Tibial nerve (tissue), 4 donors: Measurements from ENCODE around the gene AURKB. TPM values are rescaled to one million over a fixed set of nuclear protein-coding genes. Genes with fewer than 3 reads are reported as not detected.

Source experiments
- DNase-seq, 2 donors: peaks; one replicate each; pipeline ENCODE4 v3.0.0-alpha.2; 2019; ENCODE audit warnings: low spot score in 2 of 2
- H3K27ac ChIP-seq, 4 donors: fragments of 200-600 bp; sonication (generic) in 3 of 4; one replicate each; pipeline ENCODE4 v1.5.1; 2017 to 2019; ENCODE audit warnings: mild to moderate bottlenecking in 1 of 4
- H3K27me3 ChIP-seq, 2 donors: fragments of 200-600 bp; sonication (generic) in 1 of 2; one replicate each; pipeline versions ENCODE4 v1.5.1 to v1.6.0; 2017 to 2019
- H3K36me3 ChIP-seq, 3 donors: fragments of 200-600 bp; sonication (generic); one replicate each; pipeline ENCODE4 v1.5.1; 2018 to 2019
- H3K4me1 ChIP-seq, 4 donors: fragments of 200-600 bp; sonication (generic) in 3 of 4; one replicate each; pipeline ENCODE4 v1.5.1; 2017 to 2019
- H3K4me3 ChIP-seq, 4 donors: fragments of 200-600 bp; sonication (generic) in 3 of 4; one replicate each; pipeline ENCODE4 v1.5.1; 2017 to 2019; ENCODE audit warnings: mild to moderate bottlenecking in 1 of 4, moderate library complexity in 1 of 4
- H3K9me3 ChIP-seq, 4 donors: fragments of 200-600 bp; sonication (generic) in 3 of 4; one replicate each; pipeline ENCODE4 v1.5.1; 2017 to 2019
- CTCF ChIP-seq, 5 experiments: fragments of 200-600 bp in 3 of 5; fragments of 450-650 bp in 2 of 5; sonication (generic) in 3 of 5; IDR thresholded peaks; one replicate each; pipeline ENCODE4 v1.5.1; 2016 to 2019; ENCODE audit warnings: antibody characterized with exemption in 5 of 5, mild to moderate bottlenecking in 3 of 5, moderate library complexity in 2 of 5
- EP300 ChIP-seq, 2 donors: sonication (generic); formaldehyde crosslinking; IDR thresholded peaks; one replicate each; pipeline ENCODE4 v1.6.1; 2017; ENCODE audit warnings: antibody characterized with exemption in 2 of 2, mild to moderate bottlenecking in 1 of 2
- POLR2A ChIP-seq, 2 donors: fragments of 450-650 bp; IDR thresholded peaks; one replicate each; pipeline ENCODE4 v1.6.1; 2017; ENCODE audit warnings: antibody characterized with exemption in 2 of 2, mild to moderate bottlenecking in 2 of 2, moderate library complexity in 2 of 2
- WGBS, 2 donors: methylation state at CpG; one replicate each; pipeline ENCODE4 v1.1.5; 2018; 5-methylcytosine and 5-hydroxymethylcytosine counted together
- total RNA-seq, 4 donors: library from RNA; depleted of rRNA; stranded (reverse); fragments of >200 nt; gene quantifications; one replicate each; pipeline ENCODE4 v1.1.0, GENCODE V29; 2016

AURKB gene
- total RNA-seq, 4 donors from 2014 or later: 31.2 to 78.1 (median 39.6) TPM

GRCh38 chr17:8210761-8211458 is 535 bp upstream of the AURKB start:
- H3K27ac ChIP-seq: peak overlapping the region; percentile 80 to 93 (median 84)
- 17% methylated on average over 22 of the region's 22 CpGs for whole genome bisulfite sequencing, 2 donors

GRCh38 chr17:8206536-8206935 is 3.8 kb downstream of the AURKB start:
- 82 to 91% methylated on average over 12 of the region's 12 CpGs for WGBS, 2 donors
- Histone ChIP-seq H3K27me3 (no peaks in the 10 kb centered on the region), H3K27ac (peak overlapping the region in 2 of 4 donors; percentile 32 to 76), H3K9me3 (no peaks in the 10 kb centered on the region), H3K36me3 (no peaks in the 10 kb centered on the region), H3K4me3 (peak overlapping the region in 1 of 4 donors; percentile 32), H3K4me1 (peaks cover 0 to 15% (median 7%) of the 10 kb centered on the region in 4 donors)
- TF ChIP-seq POLR2A (IDR thresholded peaks at IDR 0.05) (no peak), CTCF (IDR thresholded peaks at IDR 0.05) (no peak), EP300 (IDR thresholded peaks at IDR 0.05) (no peak)
- DNase-seq: no peak

More at GRCh38 chr17:8210761-8211458, 535 bp upstream of the AURKB start:
- H3K9me3 ChIP-seq: no peaks in the 10 kb centered on the region
- no peaks in the 10 kb centered on the region for H3K36me3 ChIP-seq
- peaks cover 0 to 15% (median 7%) of the 10 kb centered on the region in 4 donors for H3K4me1 ChIP-seq
- H3K4me3 ChIP-seq: peak overlapping the region; percentile 45 to 66 (median 52)
- no peaks in the 10 kb centered on the region for H3K27me3 ChIP-seq
- DNase-seq: no peak
- TF ChIP-seq CTCF (IDR thresholded peaks at IDR 0.05) (no peak), POLR2A (IDR thresholded peaks at IDR 0.05) (peak in 1 of 2 donors; percentile 11), EP300 (IDR thresholded peaks at IDR 0.05) (no peak)

GRCh38 chr17:8204761-8205555 is 5.4 kb downstream of the AURKB start:
- Histone ChIP-seq H3K27me3 (no peaks in the 10 kb centered on the region), H3K27ac (peak overlapping the region in 1 of 4 donors; percentile 19), H3K4me3 (no peak overlapping the region), H3K9me3 (no peaks in the 10 kb centered on the region), H3K4me1 (peaks cover 0 to 3% (median 1%) of the 10 kb centered on the region in 4 donors), H3K36me3 (no peaks in the 10 kb centered on the region)
- TF ChIP-seq CTCF (IDR thresholded peaks at IDR 0.05): no peak
- TF ChIP-seq POLR2A (IDR thresholded peaks at IDR 0.05): no peak
- TF ChIP-seq EP300 (IDR thresholded peaks at IDR 0.05): no peak
- 85 to 90% methylated on average over 17 to 19 of the region's 19 CpGs for WGBS, 2 donors
- DNase-seq: no peak

GRCh38 chr17:8192070-8192815 is 18.1 kb downstream of the AURKB start:
- Histone ChIP-seq H3K36me3 (no peaks in the 10 kb centered on the region), H3K27ac (peak overlapping the region; percentile 80 to 99 (median 92)), H3K9me3 (no peaks in the 10 kb centered on the region), H3K4me3 (peak overlapping the region; percentile 20 to 50 (median 36)), H3K4me1 (peaks cover 0 to 43% (median 20%) of the 10 kb centered on the region in 4 donors), H3K27me3 (no peaks in the 10 kb centered on the region)
- DNase-seq: peak; percentile 78 to 96
- 8 to 15% methylated on average over 12 of the region's 12 CpGs for WGBS, 2 donors
- peak; percentile 48 to 99 for TF ChIP-seq EP300 (IDR thresholded peaks at IDR 0.05)
- peak; percentile 92 to 95 for TF ChIP-seq POLR2A (IDR thresholded peaks at IDR 0.05)
- TF ChIP-seq CTCF (IDR thresholded peaks at IDR 0.05): no peak
